ENCODE results near the gene RASSF4. TPM values are rescaled to one million over a fixed set of nuclear protein-coding genes. Genes with fewer than 3 reads are reported as not detected.

The RASSF4 gene
- total RNA-seq, 4 donors from 2014 or later: 23.5 to 57.7 (median 31.6) TPM

DNA sequence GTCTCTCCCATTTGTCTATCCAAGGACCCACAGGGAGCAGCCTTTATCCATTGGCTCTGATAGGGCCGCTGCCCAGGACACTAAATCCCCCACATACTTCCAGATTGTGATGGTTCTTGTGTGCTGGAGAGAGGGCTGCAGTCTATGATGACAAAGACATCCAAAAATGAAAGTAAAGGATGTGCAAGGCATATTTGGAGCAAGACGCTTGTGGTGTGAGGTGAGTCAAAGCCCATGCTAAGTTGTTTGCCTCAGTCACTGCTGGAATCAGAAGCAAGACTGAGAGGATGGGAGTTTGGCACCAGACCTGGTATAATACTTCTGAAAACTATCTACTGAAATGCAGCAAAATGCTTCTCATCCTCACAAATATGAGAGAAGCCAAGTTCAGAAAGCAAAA is 63.8 kb downstream of the RASSF4 start:
- H3K27me3 ChIP-seq: no peaks in the 10 kb centered on the region
- H3K36me3 ChIP-seq: no peaks in the 10 kb centered on the region
- H3K4me1 ChIP-seq: no peaks in the 10 kb centered on the region
- H3K9me3 ChIP-seq: peaks cover 0 to 17% (median 0%) of the 10 kb centered on the region in 3 donors
- no peak overlapping the region for H3K4me3 ChIP-seq
- no peak for TF ChIP-seq POLR2A (IDR thresholded peaks at IDR 0.05)
- TF ChIP-seq, protein P1, sequence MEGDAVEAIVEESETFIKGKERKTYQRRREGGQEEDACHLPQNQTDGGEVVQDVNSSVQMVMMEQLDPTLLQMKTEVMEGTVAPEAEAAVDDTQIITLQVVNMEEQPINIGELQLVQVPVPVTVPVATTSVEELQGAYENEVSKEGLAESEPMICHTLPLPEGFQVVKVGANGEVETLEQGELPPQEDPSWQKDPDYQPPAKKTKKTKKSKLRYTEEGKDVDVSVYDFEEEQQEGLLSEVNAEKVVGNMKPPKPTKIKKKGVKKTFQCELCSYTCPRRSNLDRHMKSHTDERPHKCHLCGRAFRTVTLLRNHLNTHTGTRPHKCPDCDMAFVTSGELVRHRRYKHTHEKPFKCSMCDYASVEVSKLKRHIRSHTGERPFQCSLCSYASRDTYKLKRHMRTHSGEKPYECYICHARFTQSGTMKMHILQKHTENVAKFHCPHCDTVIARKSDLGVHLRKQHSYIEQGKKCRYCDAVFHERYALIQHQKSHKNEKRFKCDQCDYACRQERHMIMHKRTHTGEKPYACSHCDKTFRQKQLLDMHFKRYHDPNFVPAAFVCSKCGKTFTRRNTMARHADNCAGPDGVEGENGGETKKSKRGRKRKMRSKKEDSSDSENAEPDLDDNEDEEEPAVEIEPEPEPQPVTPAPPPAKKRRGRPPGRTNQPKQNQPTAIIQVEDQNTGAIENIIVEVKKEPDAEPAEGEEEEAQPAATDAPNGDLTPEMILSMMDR (IDR thresholded peaks at IDR 0.05): no peak
- no peak for TF ChIP-seq POLR2AphosphoS5 (IDR thresholded peaks at IDR 0.05)
- no peak for TF ChIP-seq EP300 (IDR thresholded peaks at IDR 0.05)
- H3K27ac ChIP-seq: no peak overlapping the region
- no peak for ATAC-seq
- WGBS, 2 donors (ENCODE audit: low coverage in 1 of 2): 88 to 93% methylated on average over 1 to 2 of the region's 2 CpGs

DNA sequence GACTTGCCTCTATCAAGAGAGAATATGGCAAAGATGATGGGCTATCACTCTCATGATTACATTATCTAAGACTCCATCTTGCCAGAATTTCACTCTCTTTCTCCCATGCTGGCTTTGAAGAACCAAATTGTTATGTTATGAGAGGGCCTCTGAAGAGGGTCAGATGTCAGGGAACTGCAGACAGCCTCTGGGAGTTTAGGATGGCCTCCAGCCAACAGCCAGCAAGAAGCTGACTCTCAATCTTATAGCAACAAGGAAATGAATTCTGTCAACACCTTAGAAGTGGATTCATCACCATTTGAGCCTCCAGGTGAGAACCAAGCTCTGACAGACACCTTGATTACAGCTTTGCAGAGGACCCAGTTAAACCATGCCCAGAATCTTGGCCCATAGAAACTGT is 74.7 kb downstream of the RASSF4 start:
- H3K27ac ChIP-seq: no peak overlapping the region
- no peak overlapping the region for H3K4me3 ChIP-seq
- no peak for ATAC-seq
- H3K9me3 ChIP-seq: peaks cover 0 to 23% (median 0%) of the 10 kb centered on the region in 3 donors
- no peaks in the 10 kb centered on the region for H3K4me1 ChIP-seq
- H3K36me3 ChIP-seq: no peaks in the 10 kb centered on the region
- TF ChIP-seq POLR2AphosphoS5 (IDR thresholded peaks at IDR 0.05) (no peak), POLR2A (IDR thresholded peaks at IDR 0.05) (no peak), EP300 (IDR thresholded peaks at IDR 0.05) (no peak)
- TF ChIP-seq, protein P1 (IDR thresholded peaks at IDR 0.05): no peak
- no peaks in the 10 kb centered on the region for H3K27me3 ChIP-seq

DNA sequence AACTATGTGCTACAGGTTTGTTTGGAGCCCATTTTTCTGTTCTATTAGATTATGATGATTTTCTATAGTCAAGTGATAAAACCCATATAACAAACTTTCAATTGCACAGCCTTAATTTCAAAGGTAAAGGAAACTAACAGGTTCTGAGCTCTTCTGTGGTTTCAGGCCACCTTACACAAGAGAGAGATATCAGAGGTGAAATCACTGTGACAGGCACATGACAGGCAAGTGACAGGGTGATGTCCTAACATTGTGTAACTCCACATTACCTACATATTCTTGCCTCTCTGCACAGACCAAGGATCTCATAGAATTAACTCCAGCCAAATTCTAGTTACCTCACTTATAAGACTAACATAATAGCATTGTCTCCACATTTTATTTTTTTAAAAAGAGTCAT is 76.1 kb downstream of the RASSF4 start:
- no peak overlapping the region for H3K27ac ChIP-seq
- H3K36me3 ChIP-seq: no peaks in the 10 kb centered on the region
- H3K9me3 ChIP-seq: peaks cover 0 to 12% (median 0%) of the 10 kb centered on the region in 3 donors
- no peak for ATAC-seq
- no peaks in the 10 kb centered on the region for H3K27me3 ChIP-seq
- H3K4me1 ChIP-seq: no peaks in the 10 kb centered on the region
- TF ChIP-seq EP300 (IDR thresholded peaks at IDR 0.05) (no peak), POLR2AphosphoS5 (IDR thresholded peaks at IDR 0.05) (no peak), POLR2A (IDR thresholded peaks at IDR 0.05) (no peak)
- no peak overlapping the region for H3K4me3 ChIP-seq

DNA sequence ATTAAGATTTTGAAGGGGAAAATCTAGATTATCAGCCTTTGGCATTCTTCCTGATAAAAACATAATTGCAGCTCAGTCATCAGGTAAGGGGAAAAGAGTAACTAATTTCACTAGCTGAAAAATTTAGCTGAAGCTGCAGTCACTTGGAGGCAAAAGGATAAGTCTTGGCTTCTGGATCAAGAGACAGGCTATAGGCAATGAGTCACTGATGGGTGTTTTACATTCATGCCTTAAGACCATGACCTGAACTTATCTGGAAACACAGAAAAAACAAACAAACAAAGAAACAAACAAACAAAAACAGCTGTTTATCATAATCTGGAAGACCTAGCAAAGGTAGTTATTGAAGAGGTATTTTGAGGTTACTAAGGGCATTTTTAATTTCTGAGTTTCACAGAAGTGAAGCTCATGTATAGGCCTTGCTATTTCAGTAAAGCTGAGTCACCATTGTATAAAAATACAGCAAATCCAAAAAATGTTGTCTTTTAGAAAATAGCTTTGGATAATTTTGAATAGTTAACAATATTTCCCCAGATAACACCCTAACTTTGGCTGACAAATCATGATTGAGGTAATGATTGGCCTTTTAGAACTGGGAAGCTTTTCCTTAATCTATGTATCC is 81.4 kb downstream of the RASSF4 start:
- H3K36me3 ChIP-seq: no peaks in the 10 kb centered on the region
- no peak overlapping the region for H3K27ac ChIP-seq
- no peak overlapping the region for H3K4me3 ChIP-seq
- no peaks in the 10 kb centered on the region for H3K4me1 ChIP-seq
- H3K27me3 ChIP-seq: no peaks in the 10 kb centered on the region
- no peaks in the 10 kb centered on the region for H3K9me3 ChIP-seq
- TF ChIP-seq, protein P1 (IDR thresholded peaks at IDR 0.05): no peak
- no peak for TF ChIP-seq POLR2A (IDR thresholded peaks at IDR 0.05)
- TF ChIP-seq POLR2AphosphoS5 (IDR thresholded peaks at IDR 0.05): no peak
- TF ChIP-seq EP300 (IDR thresholded peaks at IDR 0.05): no peak
- ATAC-seq: no peak

DNA sequence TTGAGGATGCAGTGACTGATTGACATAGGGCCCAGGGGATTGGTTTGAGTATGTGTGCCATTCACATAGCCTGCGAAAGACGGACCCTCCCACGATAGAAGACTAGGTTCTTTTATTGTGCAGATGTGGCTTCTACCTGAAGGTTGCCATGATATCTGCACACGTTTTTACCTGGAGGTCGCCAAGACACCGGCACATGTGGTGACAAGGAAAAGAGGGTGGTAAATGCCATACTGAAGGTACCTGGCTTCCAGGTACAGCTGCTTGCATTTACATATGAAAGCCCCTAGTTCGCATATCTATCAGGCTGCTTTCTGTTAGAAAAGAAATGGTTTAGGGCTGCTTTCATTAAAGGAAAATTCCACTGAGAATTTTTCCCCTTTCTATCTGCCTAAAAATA is 84.7 kb downstream of the RASSF4 start:
- TF ChIP-seq POLR2A (IDR thresholded peaks at IDR 0.05) (no peak), POLR2AphosphoS5 (IDR thresholded peaks at IDR 0.05) (no peak), EP300 (IDR thresholded peaks at IDR 0.05) (no peak)
- TF ChIP-seq, protein P1 (IDR thresholded peaks at IDR 0.05): no peak
- peaks cover 0 to 8% (median 0%) of the 10 kb centered on the region in 3 donors for H3K9me3 ChIP-seq
- H3K36me3 ChIP-seq: no peaks in the 10 kb centered on the region
- no peaks in the 10 kb centered on the region for H3K4me1 ChIP-seq
- no peak for ATAC-seq
- no peaks in the 10 kb centered on the region for H3K27me3 ChIP-seq
- no peak overlapping the region for H3K4me3 ChIP-seq
- no peak overlapping the region for H3K27ac ChIP-seq
- 22 to 42% methylated on average over 3 to 7 of the region's 7 CpGs for WGBS, 2 donors (ENCODE audit: low coverage in 1 of 2)

Other genes with a start within 250 kb of the RASSF4 start
- under 1 TPM in 1 of 4 donors, not detected in 3; 0.35 TPM for gene TMEM72, start 48.5 kb upstream of the RASSF4 start, total RNA-seq
- gene DEPP1, start 19.0 kb downstream of the RASSF4 start, total RNA-seq: 100 to 1,000 TPM in 2 of 4 donors, 10 to 100 TPM in 2; 48.3 to 428 (median 103) TPM
- gene ZNF22, start 41.1 kb downstream of the RASSF4 start, total RNA-seq: 10 to 100 TPM; 19.2 to 35.6 (median 27.1) TPM